Fibroblast of skin of left biceps (primary cell): Measurements from ENCODE around the gene RALGDS.

ENCODE experiments used
- DNase-seq, 2 experiments: peaks; one replicate each; pipeline ENCODE4 v3.0.0-alpha.2; 2013; ENCODE audit warnings: low read depth in 2 of 2

RALGDS gene

GRCh38 chr9:133051281-133051900 is 69.6 kb downstream of the RALGDS start:
- no peak for DNase-seq

GRCh38 chr9:133050781-133051180 is 70.3 kb downstream of the RALGDS start:
- DNase-seq = no peak

GRCh38 chr9:133050142-133050541 is 70.9 kb downstream of the RALGDS start:
- no peak for DNase-seq

GRCh38 chr9:133049043-133049442 is 72.0 kb downstream of the RALGDS start:
- DNase-seq = no peak

GRCh38 chr9:133048595-133048994 is 72.4 kb downstream of the RALGDS start:
- DNase-seq = no peak
